ENCODE data around the gene RAX2. TPM values are rescaled to one million over a fixed set of nuclear protein-coding genes. Genes with fewer than 3 reads are reported as not detected.
A peak's percentile ranks its signal among the peaks of the same experiment; 100 is the strongest.

The RAX2 gene
- total and polyA plus RNA-seq, 2 of the 8 experiments (the other 6 are each of a cell fraction or from before 2014, with no cell fraction given), result 0.08 TPM; not detected in 1

DNA sequence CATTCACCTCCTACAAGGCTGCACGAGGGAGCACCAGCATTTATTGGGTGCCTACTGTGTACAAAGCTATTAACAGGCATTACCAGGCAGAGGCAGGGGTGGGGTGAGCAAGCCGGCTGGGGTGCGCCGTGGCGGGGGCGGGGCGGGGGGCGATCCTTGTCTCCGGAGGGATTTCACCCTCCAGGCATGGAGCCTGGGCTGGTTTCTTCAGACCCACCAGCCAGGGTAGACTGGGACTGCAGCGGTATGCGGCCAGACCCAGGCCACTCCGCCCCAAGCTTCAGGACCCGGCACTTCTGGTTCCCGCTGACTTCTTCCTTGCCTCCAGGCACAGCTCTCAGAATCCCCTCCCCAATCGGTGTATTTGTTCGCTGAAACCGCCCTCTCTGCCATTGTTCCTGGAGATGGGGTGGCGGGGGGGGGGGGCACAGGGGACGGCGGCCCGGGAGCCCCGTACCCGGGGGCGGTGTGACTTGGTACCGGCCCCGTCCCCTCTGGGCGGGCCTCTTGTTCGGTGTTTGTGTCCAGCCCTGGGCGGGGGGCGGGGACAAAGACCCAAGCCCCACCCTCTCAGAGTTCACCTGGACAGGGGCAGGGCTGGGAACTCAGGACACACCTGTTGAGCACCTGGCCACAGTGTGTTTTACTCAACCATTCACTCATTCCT lies 49.5 kb downstream of the RAX2 start (continued):
- TF ChIP-seq FOSL1 (IDR thresholded peaks at IDR 0.05; ENCODE audit: insufficient read depth, low read depth, low read length) (no peak), POU5F1 (IDR thresholded peaks at IDR 0.05; ENCODE audit: low read depth, low read length) (no peak), RBBP5 (IDR thresholded peaks at IDR 0.05; ENCODE audit: borderline replicate concordance, low read depth, low read length) (no peak), ASH2L (IDR thresholded peaks at IDR 0.05; ENCODE audit: low read length) (no peak), BACH1 (IDR thresholded peaks at IDR 0.05; ENCODE audit: low read length) (no peak), EZH2 (IDR thresholded peaks at IDR 0.05; ENCODE audit: low read depth, low read length, severe bottlenecking) (no peak), TAF7 (optimal IDR thresholded peaks at IDR 0.05; ENCODE audit: borderline replicate concordance, low read depth, low read length) (no peak), SP1 (IDR thresholded peaks at IDR 0.05; ENCODE audit: low read depth, low read length) (peak; percentile 93), SAP30 (IDR thresholded peaks at IDR 0.05; ENCODE audit: insufficient read depth, insufficient replicate concordance, low read length) (no peak), PHF8 (conservative IDR thresholded peaks at IDR 0.05; ENCODE audit: low read depth, low read length) (no peak)
